ENCODE measurements around the gene POLR2M.

Gene POLR2M

GRCh38 chr15:57706405-57707209 lies at the start of gene POLR2M:
Gene POLR2M, plus strand, starts transcription at chr15:57706714. Its CDS starts 129 bp downstream, at chr15:57706843.
- peak; percentile 92 for DNase-seq (ENCODE audit: low read depth, low spot score)

- no peak for DNase-seq (ENCODE audit: low read depth, low spot score)
Measured at GRCh38 chr15:57657619-57658018, 48.9 kb upstream of the POLR2M start.

- DNase-seq (ENCODE audit: low read depth, low spot score) = no peak
Measured at GRCh38 chr15:57662091-57662744, 44.3 kb upstream of the POLR2M start.

GRCh38 chr15:57662802-57663201 lies 43.7 kb upstream of the POLR2M start:
- no peak for DNase-seq (ENCODE audit: low read depth, low spot score)

- no peak for DNase-seq (ENCODE audit: low read depth, low spot score)
Measured at GRCh38 chr15:57663262-57663661, 43.3 kb upstream of the POLR2M start.

GRCh38 chr15:57665194-57665593 lies 41.3 kb upstream of the POLR2M start:
- no peak for DNase-seq (ENCODE audit: low read depth, low spot score)

- DNase-seq (ENCODE audit: low read depth, low spot score) = no peak
Measured at GRCh38 chr15:57665939-57666338, 40.6 kb upstream of the POLR2M start.

- DNase-seq (ENCODE audit: low read depth, low spot score) = no peak
Measured at GRCh38 chr15:57667171-57667849, 39.2 kb upstream of the POLR2M start.

GRCh38 chr15:57668016-57668415 lies 38.5 kb upstream of the POLR2M start:
- no peak for DNase-seq (ENCODE audit: low read depth, low spot score)

- no peak for DNase-seq (ENCODE audit: low read depth, low spot score)
Measured at GRCh38 chr15:57671636-57672035, 34.9 kb upstream of the POLR2M start.

- no peak for DNase-seq (ENCODE audit: low read depth, low spot score)
Measured at GRCh38 chr15:57675481-57676181, 30.9 kb upstream of the POLR2M start.

GRCh38 chr15:57676585-57676984 lies 29.9 kb upstream of the POLR2M start:
- DNase-seq (ENCODE audit: low read depth, low spot score) = no peak

- DNase-seq (ENCODE audit: low read depth, low spot score) = no peak
Measured at GRCh38 chr15:57677204-57677603, 29.3 kb upstream of the POLR2M start.

- no peak for DNase-seq (ENCODE audit: low read depth, low spot score)
Measured at GRCh38 chr15:57680021-57680420, 26.5 kb upstream of the POLR2M start.

- DNase-seq (ENCODE audit: low read depth, low spot score) = no peak
Measured at GRCh38 chr15:57681011-57681410, 25.5 kb upstream of the POLR2M start.

GRCh38 chr15:57683481-57683880 lies 23.0 kb upstream of the POLR2M start:
- no peak for DNase-seq (ENCODE audit: low read depth, low spot score)

GRCh38 chr15:57684491-57685151 lies 21.9 kb upstream of the POLR2M start:
- no peak for DNase-seq (ENCODE audit: low read depth, low spot score)

- DNase-seq (ENCODE audit: low read depth, low spot score) = no peak
Measured at GRCh38 chr15:57685306-57686095, 21.0 kb upstream of the POLR2M start.

- DNase-seq (ENCODE audit: low read depth, low spot score) = no peak
Measured at GRCh38 chr15:57686657-57687056, 19.9 kb upstream of the POLR2M start.

GRCh38 chr15:57690341-57690966 lies 16.1 kb upstream of the POLR2M start:
- DNase-seq (ENCODE audit: low read depth, low spot score) = no peak

Data from brain pericyte (primary cell).